Astrocyte of the hippocampus (primary cell): ENCODE data around the gene RBMS1.

Experiments used
- DNase-seq: peaks from one replicate; pipeline ENCODE4 v3.0.0; 2011; ENCODE audit warnings: low read depth, low spot score

Gene RBMS1

GRCh38 chr2:160305081-160305750, 188.4 kb downstream of the RBMS1 start:
- no peak for DNase-seq

GRCh38 chr2:160303527-160303926, 190.1 kb downstream of the RBMS1 start:
- DNase-seq, result no peak

- DNase-seq, result no peak
Observed at GRCh38 chr2:160303076-160303475, 190.5 kb downstream of the RBMS1 start.

- no peak for DNase-seq
Observed at GRCh38 chr2:160301420-160301819, 192.2 kb downstream of the RBMS1 start.

- no peak for DNase-seq
Observed at GRCh38 chr2:160300203-160300602, 193.4 kb downstream of the RBMS1 start.

- DNase-seq, result peak; percentile 48
Observed at GRCh38 chr2:160299540-160299939, 194.1 kb downstream of the RBMS1 start.

GRCh38 chr2:160298960-160299359, 194.6 kb downstream of the RBMS1 start:
- DNase-seq, result peak; percentile 60

- no peak for DNase-seq
Observed at GRCh38 chr2:160295519-160296207, 197.9 kb downstream of the RBMS1 start.

- DNase-seq, result peak; percentile 57
Observed at GRCh38 chr2:160294889-160295288, 198.7 kb downstream of the RBMS1 start.

GRCh38 chr2:160294339-160294803, 199.2 kb downstream of the RBMS1 start:
- peak; percentile 63 for DNase-seq

- DNase-seq, result peak; percentile 69
Observed at GRCh38 chr2:160293391-160294091, 200.1 kb downstream of the RBMS1 start.

GRCh38 chr2:160292225-160292624, 201.4 kb downstream of the RBMS1 start:
- no peak for DNase-seq

- DNase-seq, result no peak
Observed at GRCh38 chr2:160291382-160291781, 202.2 kb downstream of the RBMS1 start.

GRCh38 chr2:160290598-160290997, 203.0 kb downstream of the RBMS1 start:
- no peak for DNase-seq

- no peak for DNase-seq
Observed at GRCh38 chr2:160289831-160290230, 203.8 kb downstream of the RBMS1 start.

GRCh38 chr2:160289126-160289525, 204.5 kb downstream of the RBMS1 start:
- no peak for DNase-seq

- DNase-seq, result peak; percentile 63
Observed at GRCh38 chr2:160288324-160288723, 205.3 kb downstream of the RBMS1 start.

- no peak for DNase-seq
Observed at GRCh38 chr2:160287476-160287875, 206.1 kb downstream of the RBMS1 start.

GRCh38 chr2:160286551-160286950, 207.1 kb downstream of the RBMS1 start:
- DNase-seq, result no peak

GRCh38 chr2:160283675-160284074, 209.9 kb downstream of the RBMS1 start:
- DNase-seq, result no peak

- DNase-seq, result peak; percentile 56
Observed at GRCh38 chr2:160282063-160282580, 211.5 kb downstream of the RBMS1 start.

GRCh38 chr2:160281213-160281612, 212.4 kb downstream of the RBMS1 start:
- no peak for DNase-seq
